Endodermal cell (in vitro differentiated cells): ENCODE measurements around the gene MYO1A. TPM values are rescaled to one million over a fixed set of nuclear protein-coding genes. Genes with fewer than 3 reads are reported as not detected.

Experiments
- DNase-seq: peaks from one replicate; pipeline ENCODE4 v3.0.0-alpha.2; 2017
- H3K27ac ChIP-seq: 2 replicates; pipeline ENCODE4 v1.5.1; 2013; ENCODE audit warnings: mild to moderate bottlenecking, low read depth, low read length, moderate library complexity
- H3K27me3 ChIP-seq: 2 replicates; pipeline ENCODE4 v1.6.1; 2013; ENCODE audit warnings: mild to moderate bottlenecking, low read length, moderate library complexity; ENCODE audit not compliant: insufficient read depth, control insufficient read depth, poor library complexity, severe bottlenecking
- H3K36me3 ChIP-seq: 2 replicates; pipeline ENCODE4 v1.7.0; 2013; ENCODE audit warnings: mild to moderate bottlenecking, low read length, moderate library complexity; ENCODE audit not compliant: control insufficient read depth, insufficient read depth
- H3K4me1 ChIP-seq: one replicate; pipeline ENCODE4 v1.7.0; 2013; ENCODE audit warnings: low read length; ENCODE audit not compliant: control insufficient read depth, insufficient read depth
- H3K4me3 ChIP-seq: 2 replicates; pipeline ENCODE4 v1.5.1; 2013; ENCODE audit warnings: mild to moderate bottlenecking, low read length, moderate library complexity
- H3K9ac ChIP-seq: 2 replicates; pipeline ENCODE4 v1.6.1; 2013; ENCODE audit warnings: mild to moderate bottlenecking, low read length, moderate library complexity; ENCODE audit not compliant: poor library complexity, severe bottlenecking; ENCODE audit errors: extremely low read depth
- H3K9me3 ChIP-seq: 2 replicates; pipeline ENCODE4 v1.6.1; 2013; ENCODE audit warnings: mild to moderate bottlenecking, low read length, moderate library complexity; ENCODE audit not compliant: control insufficient read depth
- H3K27ac Mint-ChIP-seq: 2 replicates; pipeline ENCODE4 v1.8.0; 2020; ENCODE audit warnings: mixed read lengths
- H3K27me3 Mint-ChIP-seq: 2 replicates; pipeline ENCODE4 v1.8.0; 2021; ENCODE audit warnings: mild to moderate bottlenecking, mixed read lengths; ENCODE audit not compliant: insufficient read depth
- H3K36me3 Mint-ChIP-seq: 2 replicates; pipeline ENCODE4 v1.8.0; 2020; ENCODE audit warnings: low read depth, mixed read lengths
- H3K4me1 Mint-ChIP-seq: 2 replicates; pipeline ENCODE4 v1.8.0; 2020; ENCODE audit warnings: mixed read lengths
- H3K4me3 Mint-ChIP-seq: 2 replicates; pipeline ENCODE4 v1.8.0; 2020; ENCODE audit warnings: mild to moderate bottlenecking, moderate library complexity, mixed read lengths
- H3K9me3 Mint-ChIP-seq: 2 replicates; pipeline ENCODE4 v1.8.0; 2020; ENCODE audit warnings: mild to moderate bottlenecking, mixed read lengths
- CTCF ChIP-seq: fragments of 200-600 bp; sonication (generic); conservative IDR thresholded peaks from 2 replicates; pipeline ENCODE4 v1.5.0; 2021; ENCODE audit warnings: antibody characterized with exemption, mild to moderate bottlenecking
- WGBS, 2 experiments: methylation state at CpG; one replicate each; pipeline versions ENCODE4 v1.1.5 to v1.1.7; 2013; ENCODE audit warnings: missing lambda C conversion rate in 2 of 2, mixed read lengths in 1 of 2; ENCODE audit not compliant: insufficient coverage in 1 of 2, insufficient read length in 1 of 2; 5-methylcytosine and 5-hydroxymethylcytosine counted together
- total RNA-seq, 2 donors: library from RNA; stranded (reverse); fragmentation: NEBNext Ultra II Directional in 1 of 2; extraction: Animal tissue kit (Norgen Biotek cat#: 25700) in 1 of 2; gene quantifications; 2 replicates in 1 of 2; 3 replicates in 1 of 2; pipeline ENCODE4 v1.2.1, GENCODE V29; 2021

MYO1A gene
- total RNA-seq, 2 donors from 2014 or later = 0.77 to 1.7 TPM

DNA sequence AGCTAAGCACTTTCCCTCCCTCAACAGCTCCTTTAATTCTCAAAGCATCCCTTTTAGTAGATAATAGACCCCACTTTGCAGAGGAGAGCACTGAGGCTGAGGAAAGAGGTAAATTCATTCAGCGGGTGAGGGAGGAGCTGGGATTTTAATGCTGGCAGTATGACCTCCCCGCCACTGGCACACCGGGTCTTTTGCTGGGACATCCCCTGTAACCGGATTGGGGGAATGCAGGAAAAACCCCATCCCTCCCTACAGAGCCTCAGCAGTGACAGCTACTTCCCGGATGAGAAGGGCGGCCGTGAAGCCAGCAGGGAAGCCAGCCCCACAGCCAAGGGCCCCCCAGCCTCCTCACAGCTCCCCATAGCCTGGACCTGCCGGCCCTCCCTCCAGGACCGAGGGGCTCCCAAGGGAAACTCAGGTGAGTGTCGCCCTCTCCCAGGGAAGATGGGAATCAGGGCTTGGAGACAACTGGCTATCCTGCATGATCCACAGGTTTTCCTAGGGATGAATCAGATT is 55.6 kb downstream of the MYO1A start:
- 80 to 100% methylated on average over 1 to 10 of the region's 10 CpGs for WGBS, 2 experiments
- no peak overlapping the region for H3K4me3 Mint-ChIP-seq

GRCh38 chr12:56993346-56993745 is 56.6 kb downstream of the MYO1A start:
- peak; percentile 39 for DNase-seq
- Mint-ChIP-seq H3K27ac (no peak overlapping the region), H3K36me3 (peaks cover 6% of the 10 kb centered on the region), H3K4me3 (no peak overlapping the region), H3K9me3 (no peaks in the 10 kb centered on the region), H3K27me3 (no peaks in the 10 kb centered on the region), H3K4me1 (peaks cover 5% of the 10 kb centered on the region)
- Histone ChIP-seq H3K4me3 (no peak overlapping the region), H3K36me3 (no peaks in the 10 kb centered on the region), H3K27ac (no peak overlapping the region), H3K27me3 (no peaks in the 10 kb centered on the region), H3K4me1 (no peaks in the 10 kb centered on the region), H3K9me3 (no peaks in the 10 kb centered on the region), H3K9ac (no peak overlapping the region)
- no peak for TF ChIP-seq CTCF
- 87 to 93% methylated on average over 5 to 10 of the region's 10 CpGs for WGBS, 2 experiments

More for the DNA sequence above, 55.6 kb downstream of the MYO1A start:
- no peak for TF ChIP-seq CTCF
- Histone ChIP-seq H3K4me3 (no peak overlapping the region), H3K9ac (no peak overlapping the region), H3K27ac (no peak overlapping the region), H3K36me3 (no peaks in the 10 kb centered on the region), H3K9me3 (no peaks in the 10 kb centered on the region), H3K4me1 (no peaks in the 10 kb centered on the region), H3K27me3 (no peaks in the 10 kb centered on the region)
- H3K4me1 Mint-ChIP-seq = peaks cover 3% of the 10 kb centered on the region
- H3K27me3 Mint-ChIP-seq = no peaks in the 10 kb centered on the region
- DNase-seq = peak; percentile 44
- no peak overlapping the region for H3K27ac Mint-ChIP-seq
- H3K36me3 Mint-ChIP-seq = peaks cover 8% of the 10 kb centered on the region
- no peaks in the 10 kb centered on the region for H3K9me3 Mint-ChIP-seq

- 92% methylated on average over 8 of the region's 8 CpGs for WGBS, 2 experiments
- H3K27me3 ChIP-seq = no peaks in the 10 kb centered on the region
- Mint-ChIP-seq H3K4me3 (no peak overlapping the region), H3K27me3 (no peaks in the 10 kb centered on the region), H3K36me3 (peaks cover 6% of the 10 kb centered on the region), H3K4me1 (peaks cover 16% of the 10 kb centered on the region), H3K27ac (no peak overlapping the region), H3K9me3 (no peaks in the 10 kb centered on the region)
- no peak for TF ChIP-seq CTCF
- DNase-seq = peak; percentile 41
- H3K27ac ChIP-seq = no peak overlapping the region
- no peaks in the 10 kb centered on the region for H3K4me1 ChIP-seq
- H3K9ac ChIP-seq = no peak overlapping the region
- no peak overlapping the region for H3K4me3 ChIP-seq
- H3K36me3 ChIP-seq = no peaks in the 10 kb centered on the region
- no peaks in the 10 kb centered on the region for H3K9me3 ChIP-seq
These were observed 58.3 kb downstream of the MYO1A start for GRCh38 chr12:56991319-56992246.
